ENCODE results near the gene PLCB1.

GRCh38 chr20:8313073-8313472, 181.0 kb downstream of the PLCB1 start:
- TF ChIP-seq CTCF (conservative IDR thresholded peaks at IDR 0.05 in 1 of 2, IDR thresholded peaks at IDR 0.05 in 1 of 2; ENCODE audit: low read depth in 1 of 2, low read length in 2 of 2) (no peak), EZH2 (IDR thresholded peaks at IDR 0.05; ENCODE audit: low read length, missing control alignments) (no peak)
